Breast epithelium (tissue), 3 donors: ENCODE measurements around the gene ZCCHC14.

Experiments
- CTCF ChIP-seq, 3 donors: fragments of 450-650 bp; IDR thresholded peaks; one replicate each; pipeline ENCODE4 v1.5.1; 2016 to 2017; ENCODE audit warnings: antibody characterized with exemption in 3 of 3, mild to moderate bottlenecking in 3 of 3, moderate library complexity in 3 of 3
- POLR2A ChIP-seq: fragments of 450-650 bp; IDR thresholded peaks from one replicate; pipeline ENCODE4 v1.6.1; 2016; ENCODE audit warnings: antibody characterized with exemption, mild to moderate bottlenecking, moderate library complexity

- no peak for TF ChIP-seq POLR2A
- no peak for TF ChIP-seq CTCF (IDR thresholded peaks at IDR 0.05)
Observed at GRCh38 chr16:87486282-87486681, 6.5 kb downstream of the ZCCHC14 start.
